HG03571 (cell line): Measurements from ENCODE around the gene ELMO3.
A peak's percentile ranks its signal among the peaks of the same experiment; 100 is the strongest.

Source experiments
- ATAC-seq: cut with Tn5 transposase; IDR thresholded peaks from one replicate; pipeline ENCODE4 v1.9.1; 2021; ENCODE audit not compliant: unreplicated experiment

Gene ELMO3

DNA sequence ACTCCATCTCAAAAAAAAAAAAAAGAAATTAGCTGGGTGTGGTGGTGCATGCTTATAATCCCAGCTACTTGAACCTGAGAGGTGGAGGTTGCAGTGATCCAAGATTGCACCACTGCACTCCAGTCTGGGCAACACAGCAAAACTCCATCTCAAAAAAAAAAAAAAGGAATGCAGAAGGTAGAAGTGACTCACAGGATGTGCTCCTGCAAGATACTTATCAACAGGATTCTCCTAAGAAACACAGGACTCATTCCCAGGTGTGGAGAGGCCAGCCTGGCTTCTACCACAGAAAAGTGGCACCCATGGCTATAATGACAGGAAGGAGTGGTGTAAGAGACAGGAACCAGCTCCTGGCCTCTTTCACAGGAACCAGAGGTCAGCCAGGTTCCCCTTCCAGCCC, 13.8 kb downstream of the ELMO3 start:
- no peak for ATAC-seq

DNA sequence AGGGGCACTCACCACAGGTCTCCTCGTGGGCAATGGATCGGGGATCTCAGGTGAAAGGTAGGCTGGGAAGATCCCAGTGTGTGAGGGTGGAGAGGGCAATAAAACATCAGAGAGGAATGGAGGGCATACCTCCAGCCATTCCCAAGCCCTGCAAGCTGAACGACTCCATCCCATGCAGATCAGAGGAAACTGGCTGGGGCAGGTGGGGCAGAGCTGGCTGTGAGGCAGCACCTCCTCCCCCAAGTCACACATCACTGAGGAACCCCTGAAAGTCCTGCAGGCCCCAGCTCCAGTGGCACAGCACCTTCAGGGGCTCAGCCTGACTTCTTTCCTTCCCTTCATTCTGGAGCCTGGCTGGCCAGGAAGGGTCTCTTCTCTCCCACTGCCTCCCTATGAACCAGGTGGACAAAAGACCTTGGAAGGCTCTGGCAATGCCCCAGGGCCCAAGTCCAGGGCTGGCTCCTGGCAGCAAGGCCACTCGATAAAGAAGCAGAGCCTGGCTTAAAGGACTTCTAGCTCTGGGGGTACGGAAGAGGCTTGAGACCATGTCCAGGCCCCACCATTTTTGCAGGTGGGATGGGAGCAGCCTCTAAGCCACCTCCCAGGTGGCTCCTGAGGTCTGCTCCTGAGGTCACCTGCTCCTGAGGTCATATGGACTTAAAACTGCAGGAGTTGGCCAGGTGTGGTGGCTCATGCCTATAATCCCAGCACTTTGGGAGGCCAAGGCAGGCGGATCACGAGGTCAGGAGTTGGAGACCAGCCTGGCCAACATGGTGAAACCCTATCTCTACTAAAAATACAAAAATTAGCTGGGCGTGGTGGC, 14.5 kb downstream of the ELMO3 start:
- no peak for ATAC-seq

DNA sequence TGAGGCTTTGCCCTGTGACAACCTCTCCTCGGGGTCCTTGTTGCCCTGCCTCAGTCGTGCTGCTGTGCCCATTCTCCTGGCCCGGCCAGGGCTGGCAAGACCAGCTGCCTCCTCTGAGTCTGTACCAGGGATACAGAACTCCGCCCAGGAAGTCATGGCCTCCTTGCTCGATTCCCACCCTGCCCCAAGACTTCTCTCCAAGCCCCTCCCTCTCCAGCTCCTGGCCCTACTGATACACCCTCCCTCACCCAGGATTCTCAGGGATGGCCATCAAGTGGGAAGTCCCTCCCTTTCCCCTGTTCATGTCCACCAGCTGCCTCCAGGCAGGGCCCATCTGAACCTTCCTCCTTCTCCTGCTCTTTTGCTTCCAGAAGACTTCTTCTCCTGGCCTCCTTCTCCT, 16.8 kb downstream of the ELMO3 start:
- no peak for ATAC-seq

DNA sequence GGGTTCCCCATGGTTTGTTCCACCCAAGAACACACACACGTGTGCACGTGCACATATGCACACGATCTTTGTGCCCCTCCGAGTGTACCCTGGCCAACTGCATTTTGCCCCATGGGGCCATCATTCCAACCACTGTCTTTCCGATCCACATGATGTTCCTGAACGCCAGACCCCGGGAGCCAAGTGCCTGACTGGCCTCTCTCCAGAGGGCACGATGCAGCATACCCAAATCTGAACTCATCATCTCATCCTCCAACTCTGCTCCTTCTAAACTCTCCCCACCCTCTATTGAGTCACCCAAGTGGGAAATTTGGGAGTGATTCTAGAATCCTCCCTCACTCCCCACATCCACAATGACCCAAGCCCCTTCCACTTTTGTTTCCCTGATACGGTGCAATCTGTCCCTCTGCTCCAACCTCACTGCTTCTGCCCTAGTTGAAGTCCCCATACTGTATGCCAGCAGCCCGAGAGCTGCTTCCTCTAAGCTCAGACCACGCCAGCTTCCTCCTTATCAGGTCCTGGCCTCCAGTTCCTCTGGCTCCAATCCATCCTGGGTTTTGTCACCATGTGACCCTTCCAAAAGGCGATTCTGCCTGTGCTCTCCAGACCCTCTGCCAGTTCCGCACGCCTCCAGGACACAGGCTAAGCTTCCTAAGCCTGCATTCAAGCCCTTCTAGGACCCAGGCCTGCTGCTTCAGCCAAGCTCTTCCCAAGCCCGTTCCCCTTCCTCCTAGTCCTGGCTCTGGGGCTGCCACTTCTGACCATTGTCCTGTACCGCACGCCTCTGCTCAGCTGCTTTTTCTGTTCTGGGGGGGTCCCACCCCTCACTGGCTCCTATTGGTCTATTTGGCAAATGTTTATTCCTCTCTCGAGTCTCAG, 17.9 kb downstream of the ELMO3 start:
- no peak for ATAC-seq

DNA sequence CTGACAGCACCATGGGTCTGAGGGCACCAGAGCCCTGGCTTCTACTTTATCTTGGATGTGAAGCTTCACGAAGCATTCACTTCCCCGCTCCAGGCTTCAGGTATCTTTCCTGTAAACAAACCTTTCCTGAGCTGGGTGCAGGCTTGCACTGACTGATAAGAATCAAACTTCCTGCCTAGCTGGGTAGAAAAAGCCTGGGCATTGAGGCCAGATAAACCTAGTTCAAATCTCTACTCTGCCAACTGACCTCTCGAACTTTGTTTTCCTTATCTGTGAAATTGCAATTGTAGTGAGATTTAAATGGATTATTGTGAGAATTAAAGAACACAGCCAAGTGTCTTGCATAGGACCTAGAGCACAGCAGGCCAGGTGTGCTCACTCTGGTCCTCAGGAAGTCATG, 25.1 kb downstream of the ELMO3 start:
- ATAC-seq, result no peak

DNA sequence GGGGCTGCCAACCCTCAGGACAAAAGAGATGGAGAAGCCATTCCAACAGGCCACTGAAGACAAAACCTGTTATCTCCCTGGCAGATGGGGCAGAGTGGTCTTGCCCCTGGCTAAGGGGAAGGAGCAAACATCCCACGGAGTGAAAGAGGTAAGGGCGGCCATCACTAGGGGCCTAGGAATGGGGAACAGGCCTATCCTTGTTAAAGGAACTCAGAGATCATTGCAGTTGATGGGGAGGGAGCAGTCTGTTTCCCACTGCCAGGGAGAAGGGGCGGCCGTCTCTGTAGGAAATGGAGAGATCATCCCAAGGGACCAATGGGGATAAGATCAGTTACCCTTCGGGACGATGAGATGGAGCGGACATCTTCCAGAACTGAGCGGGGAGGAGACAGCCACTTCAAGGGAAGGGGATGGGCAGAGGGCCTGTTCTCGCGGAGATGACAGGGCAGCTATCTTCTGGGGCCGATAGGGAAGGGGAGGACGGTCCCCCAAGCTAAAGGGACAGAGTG, 27.4 kb downstream of the ELMO3 start:
- no peak for ATAC-seq

DNA sequence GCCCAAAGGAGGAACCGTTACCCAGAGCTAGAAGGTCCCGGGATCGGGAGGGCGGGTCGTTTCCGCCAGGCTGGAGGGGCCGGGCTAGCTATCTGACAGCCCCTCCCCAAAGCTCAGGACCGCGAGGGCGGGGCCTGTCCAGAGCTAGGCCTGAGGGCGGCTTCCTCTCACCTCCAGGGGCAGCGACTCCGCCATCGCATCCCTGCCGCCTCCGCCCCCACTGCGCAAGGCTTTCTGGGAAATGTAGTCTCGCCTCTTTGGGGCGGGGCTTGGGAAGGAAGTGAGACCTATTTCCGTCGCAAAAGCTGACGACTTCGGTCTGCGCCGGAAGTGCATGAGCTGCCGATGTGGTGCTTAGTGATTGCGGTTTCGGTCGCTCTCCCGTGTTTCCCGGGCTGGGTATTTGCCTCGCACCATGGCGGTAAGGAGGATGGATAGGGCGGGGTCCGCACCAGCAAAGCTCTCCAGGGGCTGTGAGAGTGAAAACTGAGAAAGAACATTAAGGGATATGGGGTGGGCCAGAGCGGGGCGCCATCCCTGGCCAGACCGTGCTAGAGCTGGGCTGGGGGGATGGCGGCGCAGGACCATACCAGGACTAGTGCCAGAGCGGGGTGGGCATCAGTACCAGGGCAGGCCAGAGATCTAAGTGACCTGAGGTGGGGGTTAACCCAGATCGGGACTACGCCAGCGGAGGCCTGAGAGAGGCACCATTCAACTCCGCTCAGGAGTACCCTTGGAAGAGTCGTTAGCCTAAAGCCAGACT, 28.1 kb downstream of the ELMO3 start, which contains the start of gene TMEM208:
TSS of gene TMEM208 (plus strand) at position 327 of the 763 bp plus-strand sequence. CDS start at position 416, 89 bp downstream.
- peak; percentile 87 for ATAC-seq

DNA sequence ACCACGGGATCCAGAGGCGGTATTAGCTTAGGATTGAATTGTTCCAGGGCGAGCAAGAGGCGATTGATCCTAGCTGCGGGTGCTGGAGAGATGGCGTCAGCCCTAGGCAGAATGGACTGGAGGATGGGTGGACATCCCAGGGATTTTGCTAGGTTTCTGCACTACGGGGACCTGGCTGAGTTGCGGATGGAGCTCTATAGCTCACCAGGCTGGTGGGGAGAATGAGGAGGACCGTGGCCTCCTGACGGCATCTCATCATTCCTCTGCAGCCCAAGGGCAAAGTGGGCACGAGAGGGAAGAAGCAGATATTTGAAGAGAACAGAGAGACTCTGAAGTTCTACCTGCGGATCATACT, 28.6 kb downstream of the ELMO3 start:
- no peak for ATAC-seq

DNA sequence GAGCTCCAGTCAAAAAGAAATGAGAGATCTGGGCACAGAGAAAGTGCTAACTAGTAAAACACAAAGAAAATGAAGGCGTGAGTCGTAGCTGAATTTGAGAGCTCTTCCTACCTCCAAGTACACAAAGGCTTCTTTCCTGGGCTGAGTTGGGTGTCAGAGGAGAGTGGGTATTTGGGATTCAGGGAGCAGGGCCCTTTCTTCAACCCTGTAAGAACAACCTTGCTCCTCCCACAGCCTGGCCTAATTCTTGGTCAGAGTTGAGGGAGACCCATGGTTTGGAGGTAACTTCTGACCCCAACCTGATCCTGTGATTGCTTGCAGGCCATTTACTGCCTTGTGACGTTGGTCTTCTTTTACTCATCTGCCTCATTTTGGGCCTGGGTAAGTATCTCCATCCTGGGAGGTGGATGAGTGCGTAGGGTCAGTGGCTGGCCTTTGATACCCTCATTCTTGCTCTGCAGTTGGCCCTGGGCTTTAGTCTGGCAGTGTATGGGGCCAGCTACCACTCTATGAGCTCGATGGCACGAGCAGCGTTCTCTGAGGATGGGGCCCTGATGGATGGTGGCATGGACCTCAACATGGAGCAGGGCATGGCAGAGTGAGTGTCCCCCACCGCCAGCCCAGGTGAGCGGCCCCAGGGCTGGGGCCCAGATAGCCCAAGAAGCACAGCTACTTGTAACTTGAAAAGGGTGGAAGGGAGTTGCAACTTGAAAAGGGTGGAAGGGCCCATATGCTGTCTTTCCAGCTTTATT, 29.3 kb downstream of the ELMO3 start:
- ATAC-seq, result no peak

DNA sequence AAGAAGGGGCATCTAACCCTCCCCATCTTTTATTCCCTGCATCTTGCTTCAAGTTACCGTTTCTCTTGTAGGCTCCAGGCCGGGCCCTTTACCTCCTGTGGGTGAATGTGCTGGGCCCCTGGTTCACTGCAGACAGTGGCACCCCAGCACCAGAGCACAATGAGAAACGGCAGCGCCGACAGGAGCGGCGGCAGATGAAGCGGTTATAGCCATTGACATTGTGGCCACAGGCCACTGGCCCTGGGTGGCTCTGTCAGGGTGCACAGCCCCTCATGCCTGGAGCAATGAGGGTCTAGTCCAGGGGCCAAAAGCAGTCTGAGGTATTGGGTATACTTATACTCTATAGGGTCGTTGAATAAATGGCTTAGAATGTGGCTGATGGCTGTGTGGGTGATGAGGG, 30.0 kb downstream of the ELMO3 start:
- no peak for ATAC-seq

DNA sequence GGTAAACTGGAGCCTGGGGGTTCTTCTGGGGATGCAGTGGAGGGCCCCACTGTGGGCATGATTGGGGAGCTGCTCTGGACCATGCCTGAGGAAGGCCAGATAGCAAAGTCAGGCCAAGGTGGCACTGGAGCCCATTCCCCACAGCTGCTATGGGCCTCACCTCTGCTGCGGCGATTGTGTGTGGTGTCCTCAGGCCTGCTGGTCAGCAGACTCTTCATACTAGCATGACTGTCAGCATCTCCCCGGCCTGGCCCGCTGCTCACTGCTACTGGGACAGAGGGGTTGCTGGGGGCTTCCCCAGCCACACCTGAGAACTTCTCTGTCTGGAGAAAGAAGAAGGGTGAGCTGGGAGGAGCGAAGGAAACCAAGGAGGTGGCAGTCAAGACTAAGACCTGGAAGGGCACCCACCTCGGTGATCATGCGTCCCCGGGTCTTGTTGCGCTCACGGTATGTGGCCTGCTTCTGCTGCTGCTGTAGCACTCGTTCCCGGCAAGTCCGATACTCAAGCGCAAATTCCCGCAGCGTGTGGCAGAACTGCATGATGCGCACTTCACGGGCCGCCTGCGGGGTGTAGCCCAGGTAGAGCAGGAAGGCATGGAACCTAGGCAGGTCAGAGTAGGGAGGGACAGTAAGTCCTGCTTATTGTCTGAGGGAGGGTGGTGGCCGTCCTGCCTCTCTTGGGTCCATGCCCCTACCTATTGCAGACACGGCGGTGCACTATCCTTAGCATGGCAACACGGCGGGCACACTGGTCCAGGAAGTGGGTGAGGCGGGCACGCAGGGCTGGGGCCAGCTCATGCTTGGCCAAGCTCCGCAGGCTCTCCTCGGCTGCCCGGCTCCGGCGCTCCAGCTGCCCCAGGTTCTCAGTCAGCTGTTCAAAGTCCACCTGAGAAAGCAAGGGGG, 31.2 kb downstream of the ELMO3 start:
- no peak for ATAC-seq

DNA sequence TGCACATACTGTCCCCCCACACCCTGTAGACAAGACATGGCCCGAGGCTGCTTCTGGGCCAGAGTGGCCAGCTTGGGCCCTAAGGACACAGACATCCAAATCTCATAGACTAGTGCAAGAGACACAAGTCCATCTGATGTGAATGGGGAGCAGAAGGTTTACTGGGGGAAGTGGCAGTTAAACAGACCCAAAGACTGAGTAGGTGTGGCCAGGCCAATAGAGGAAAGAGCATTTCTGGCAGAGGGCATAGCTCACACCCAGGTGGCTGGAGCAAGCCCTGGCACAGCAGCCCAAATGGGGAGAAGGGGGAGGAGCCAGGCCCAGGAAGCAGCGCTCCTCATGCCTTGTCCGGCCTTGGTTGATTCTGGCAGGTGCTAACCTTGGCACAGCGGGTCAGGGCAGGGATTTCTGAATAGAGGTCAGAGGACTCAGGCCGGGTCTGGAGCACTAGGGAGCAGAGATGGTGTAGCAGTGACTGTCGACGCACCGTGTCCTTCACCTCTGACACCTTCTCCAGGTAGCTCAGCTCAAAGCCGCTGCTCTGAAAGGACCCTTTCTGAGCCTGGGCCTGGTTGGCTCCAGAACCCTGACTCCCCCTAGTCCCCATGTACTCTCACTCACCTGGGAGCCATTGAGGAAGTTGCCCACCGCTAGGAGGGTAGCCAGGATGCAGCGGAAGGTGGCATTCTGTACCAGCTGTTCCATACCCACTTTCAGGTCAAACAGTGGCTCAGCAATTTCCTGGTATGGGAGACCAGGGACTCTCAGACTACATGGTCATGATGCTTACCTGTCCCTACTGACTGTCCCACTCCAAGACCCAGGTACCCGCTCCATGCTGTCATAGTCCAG, 32.1 kb downstream of the ELMO3 start:
- no peak for ATAC-seq

DNA sequence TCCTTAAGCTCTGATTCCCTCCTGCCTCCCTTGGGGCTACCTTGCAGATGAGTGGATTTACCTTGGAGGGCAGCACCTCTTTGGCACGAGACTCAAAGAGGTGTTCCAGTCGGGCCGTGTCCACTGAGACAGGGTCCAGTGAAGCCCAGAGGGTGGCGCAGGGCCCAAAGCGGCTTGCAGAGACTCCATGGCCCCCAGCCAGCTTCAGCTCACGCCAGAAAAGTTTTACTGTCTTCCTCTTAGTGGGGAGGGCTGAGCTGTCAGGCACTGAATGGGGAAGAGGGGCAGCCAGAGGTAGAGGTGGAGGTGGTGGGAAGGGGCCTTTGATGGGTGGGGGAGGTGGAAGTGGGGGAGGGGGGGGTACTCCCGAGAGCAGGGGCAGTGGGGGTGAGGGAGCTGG, 34.7 kb downstream of the ELMO3 start:
- no peak for ATAC-seq

DNA sequence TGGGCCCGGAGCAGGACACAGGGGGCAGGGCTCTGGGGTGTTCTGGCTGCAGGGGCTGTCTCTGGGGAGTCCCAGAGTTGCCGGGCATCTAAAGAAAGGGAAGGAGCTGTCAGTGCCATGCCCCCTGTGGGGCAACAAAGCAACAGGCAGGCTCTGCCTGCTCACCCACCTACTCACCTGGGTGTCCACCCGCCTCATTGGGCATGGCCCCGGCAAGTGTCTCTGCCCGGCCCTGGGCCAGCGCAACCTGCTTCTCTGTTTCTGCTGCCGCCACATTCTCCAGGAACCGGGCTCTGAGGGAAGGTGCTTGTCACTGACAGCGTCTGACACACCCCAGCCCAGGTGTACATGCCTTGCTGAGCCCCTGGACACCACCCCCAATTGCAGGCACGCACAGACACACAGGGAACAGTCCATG, 35.3 kb downstream of the ELMO3 start:
- no peak for ATAC-seq

DNA sequence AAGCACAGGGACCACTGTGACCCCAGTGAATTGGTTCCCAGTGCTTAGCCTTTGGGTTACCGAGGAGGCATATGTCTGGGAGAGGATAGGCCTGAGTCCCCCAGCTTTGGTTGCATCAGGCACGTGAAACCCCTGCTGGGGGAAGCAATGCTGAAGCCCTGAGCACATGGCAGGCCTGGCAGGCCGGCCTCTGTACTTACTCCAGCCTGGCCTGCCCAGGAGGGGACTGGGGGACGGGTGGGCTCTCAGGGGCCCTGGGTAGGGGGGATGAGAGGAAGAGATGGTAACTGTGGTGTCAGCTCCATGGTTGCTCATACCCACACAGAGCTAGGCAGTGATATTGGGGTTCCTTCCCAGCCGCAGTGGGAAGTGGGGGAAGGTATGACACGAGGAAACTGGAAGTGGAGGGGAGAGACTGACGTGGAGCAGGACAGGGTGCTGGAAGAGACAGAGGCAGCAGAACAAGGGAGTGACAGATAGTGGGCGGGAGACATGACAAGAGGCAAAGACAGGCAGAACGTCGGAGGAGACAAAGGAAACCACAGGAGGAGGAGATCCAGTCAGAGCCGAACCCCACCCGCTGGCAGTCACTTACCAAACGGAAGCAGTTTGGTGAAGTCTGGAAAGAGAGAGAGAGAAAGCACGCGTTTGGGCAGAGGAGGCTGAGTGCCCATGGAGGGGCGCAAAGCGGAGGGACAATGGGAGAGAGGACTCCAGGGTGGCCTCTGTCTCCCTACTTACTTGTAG, 37.1 kb downstream of the ELMO3 start:
- ATAC-seq, result no peak

DNA sequence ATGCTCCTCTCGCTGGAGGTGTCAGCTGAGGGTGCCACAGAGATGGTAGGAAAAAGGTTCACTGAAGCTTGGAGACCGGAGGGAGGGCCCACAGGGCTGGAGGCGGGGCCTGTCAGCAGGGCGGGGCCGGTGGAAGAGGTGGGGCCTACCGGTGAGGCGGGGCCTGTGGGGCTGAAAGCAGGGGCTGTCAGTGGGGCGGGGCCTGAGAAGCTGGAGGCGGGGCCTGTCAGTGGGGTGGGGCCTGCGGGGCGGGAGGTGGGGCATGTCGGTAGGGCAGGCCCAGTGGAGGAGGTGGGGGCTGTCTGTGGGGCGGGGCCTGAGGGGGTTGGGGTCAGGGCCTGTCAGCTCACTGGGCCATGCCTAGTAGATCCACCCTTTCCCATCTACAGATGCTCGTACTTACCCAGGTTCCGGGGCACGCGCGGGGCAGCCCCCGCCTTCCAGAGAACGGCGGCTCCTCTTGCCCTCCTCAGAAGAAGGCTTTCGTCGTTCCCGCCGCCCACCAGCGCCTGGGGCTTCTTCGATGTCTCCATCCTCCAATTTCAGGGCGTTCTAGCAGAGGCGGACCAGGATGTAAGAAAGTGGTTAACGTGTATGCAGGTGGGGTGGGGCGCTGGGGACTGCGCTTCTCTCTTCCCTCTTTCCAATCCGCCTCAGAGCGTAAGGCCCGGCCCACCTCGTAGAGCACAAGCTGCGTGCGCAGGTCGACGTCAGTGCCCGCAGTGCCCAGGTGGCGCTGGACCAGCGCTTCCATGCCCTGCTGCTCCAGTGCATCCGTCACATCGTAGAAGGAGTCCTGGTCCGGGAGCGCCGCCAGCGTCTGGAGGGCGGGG, 37.8 kb downstream of the ELMO3 start:
- no peak for ATAC-seq
